Femur (tissue), 1 donor: ENCODE measurements around the gene PRDX5.

Experiments
- DNase-seq: peaks from one replicate; pipeline ENCODE4 v3.0.0-alpha.2; 2017

PRDX5 gene

GRCh38 chr11:64349404-64349803 is 31.5 kb downstream of the PRDX5 start:
- no peak for DNase-seq

GRCh38 chr11:64351136-64351631 is 33.3 kb downstream of the PRDX5 start:
- DNase-seq = no peak

- DNase-seq = peak; percentile 40
Observed at GRCh38 chr11:64352099-64352994, 34.4 kb downstream of the PRDX5 start.

- DNase-seq = peak; percentile 44
Observed at GRCh38 chr11:64352995-64353714, 35.2 kb downstream of the PRDX5 start.

GRCh38 chr11:64353715-64354506 is 36.0 kb downstream of the PRDX5 start:
- DNase-seq = no peak

- peak; percentile 74 for DNase-seq
Observed at GRCh38 chr11:64355078-64355940, 37.4 kb downstream of the PRDX5 start.

GRCh38 chr11:64356498-64357411 is 38.8 kb downstream of the PRDX5 start:
- no peak for DNase-seq

- no peak for DNase-seq
Observed at GRCh38 chr11:64357446-64357845, 39.5 kb downstream of the PRDX5 start.

GRCh38 chr11:64357904-64358535 is 40.1 kb downstream of the PRDX5 start:
- DNase-seq = no peak

GRCh38 chr11:64358536-64358906 is 40.6 kb downstream of the PRDX5 start:
- DNase-seq = no peak

- peak; percentile 77 for DNase-seq
Observed at GRCh38 chr11:64358907-64359711, 41.2 kb downstream of the PRDX5 start, which contains the start of gene RPS6KA4. Gene RPS6KA4, plus strand, starts transcription at chr11:64359162. Its CDS starts 74 bp downstream, at chr11:64359236.

- DNase-seq = peak; percentile 39
Observed at GRCh38 chr11:64359712-64360445, 42.0 kb downstream of the PRDX5 start.

- DNase-seq = no peak
Observed at GRCh38 chr11:64360448-64360921, 42.6 kb downstream of the PRDX5 start.

- no peak for DNase-seq
Observed at GRCh38 chr11:64361659-64362058, 43.7 kb downstream of the PRDX5 start.

- DNase-seq = no peak
Observed at GRCh38 chr11:64362339-64362738, 44.4 kb downstream of the PRDX5 start.

GRCh38 chr11:64364435-64364834 is 46.5 kb downstream of the PRDX5 start:
- DNase-seq = no peak

- no peak for DNase-seq
Observed at GRCh38 chr11:64364911-64365310, 47.0 kb downstream of the PRDX5 start.

- no peak for DNase-seq
Observed at GRCh38 chr11:64366751-64367150, 48.8 kb downstream of the PRDX5 start.
